GM12878 (cell line): ENCODE measurements around the gene SMOC2. TPM values are rescaled to one million over a fixed set of nuclear protein-coding genes. Genes with fewer than 3 reads are reported as not detected.

Experiments used
- ATAC-seq: fragments of 200-7000 bp; cut with Tn5 transposase; 3 replicates; pipeline ENCODE4 v1.9.1; 2020; ENCODE audit warnings: mild to moderate bottlenecking, moderate library complexity
- BruUV-seq: library from RNA; stranded (reverse); fragments of 400-500 nt; replicated peaks from 2 replicates; lab custom pipeline; 2021; lab: Mats Ljungman, UMichigan
- CTCF ChIA-PET: fragments of 300-600 bp; sonication (Branson Sonifier 250); formaldehyde crosslinking; extraction: SDS; loops from one replicate; lab custom pipeline; 2021; ENCODE audit warnings: inconsistent platforms; lab: Yijun Ruan, JAX
- POLR2A ChIA-PET: fragments of 350-600 bp; formaldehyde crosslinking; extraction: SDS; loops from one replicate; lab custom pipeline; 2021; ENCODE audit warnings: inconsistent platforms; lab: Charles Lee
- RAD21 ChIA-PET: fragments of 300-600 bp; sonication (Branson Sonifier 250); formaldehyde crosslinking; loops from one replicate; lab custom pipeline; 2023; ENCODE audit warnings: antibody characterized with exemption; ENCODE audit not compliant: unreplicated experiment; lab: Charles Lee
- SMC1A ChIA-PET: fragments of 300-600 bp; sonication (Branson Sonifier 250); formaldehyde crosslinking; loops from one replicate; lab custom pipeline; 2023; ENCODE audit not compliant: unreplicated experiment, uncharacterized antibody; lab: Charles Lee
- DNase-seq: peaks from one replicate; pipeline ENCODE4 v3.0.0-alpha.2; 2011; ENCODE audit warnings: low read depth, low spot score
- FAIRE-seq: peaks from 3 replicates; lab custom pipeline; 2011; peaks lifted over from hg19 to GRCh38; lab: Jason Lieb, UNC
- H2AFZ ChIP-seq: 2 replicates; pipeline ENCODE4 v1.6.0; 2011; ENCODE audit warnings: low read depth, low read length, control low read depth; ENCODE audit not compliant: control insufficient read depth
- H3K27ac ChIP-seq: 2 replicates; pipeline ENCODE4 v1.5.1; 2011; ENCODE audit warnings: control low read depth; ENCODE audit not compliant: control insufficient read depth, insufficient read depth
- H3K27me3 ChIP-seq, 2 experiments: replicated peaks in 1 of 2; 2 replicates each; pipeline versions ENCODE4 v1.6.0 to v1.6.1; 2011; ENCODE audit warnings: low read length in 1 of 2; ENCODE audit not compliant: control insufficient read depth in 2 of 2, insufficient read depth in 2 of 2
- H3K36me3 ChIP-seq, 2 experiments: 2 replicates each; pipeline ENCODE4 v1.5.1; 2011; ENCODE audit warnings: low read length in 1 of 2; ENCODE audit not compliant: control insufficient read depth in 2 of 2, insufficient read depth in 2 of 2
- H3K4me1 ChIP-seq: 2 replicates; pipeline ENCODE4 v1.6.1; 2011; ENCODE audit warnings: mild to moderate bottlenecking, low read length, moderate library complexity, mixed read lengths; ENCODE audit not compliant: control insufficient read depth, insufficient read depth
- H3K4me2 ChIP-seq: 2 replicates; pipeline ENCODE4 v1.6.0; 2011; ENCODE audit warnings: control low read depth; ENCODE audit not compliant: control insufficient read depth, insufficient read depth
- H3K4me3 ChIP-seq: fragments of 200-600 bp; sonication (generic); 2 replicates; pipeline ENCODE4 v1.5.1; 2016
- H3K79me2 ChIP-seq: 2 replicates; pipeline ENCODE4 v1.6.0; 2011; ENCODE audit warnings: low read length; ENCODE audit not compliant: control insufficient read depth, insufficient read depth
- H3K9ac ChIP-seq: 2 replicates; pipeline ENCODE4 v1.8.0; 2011; ENCODE audit warnings: low read length, control low read depth, mixed read lengths; ENCODE audit not compliant: control insufficient read depth, insufficient read depth
- H3K9me3 ChIP-seq: replicated peaks from 3 replicates; pipeline ENCODE4 v1.5.1; 2011; ENCODE audit warnings: mild to moderate bottlenecking, low read length; ENCODE audit not compliant: control insufficient read depth, insufficient read depth
- H4K20me1 ChIP-seq: 2 replicates; pipeline ENCODE4 v1.6.0; 2011; ENCODE audit not compliant: control insufficient read depth, insufficient read depth
- BACH1 ChIP-seq: fragments of 450-650 bp; IDR thresholded peaks from 2 replicates; pipeline ENCODE4 v1.6.1; 2017; ENCODE audit warnings: mild to moderate bottlenecking, borderline replicate concordance
- BRCA1 ChIP-seq: IDR thresholded peaks from 2 replicates; pipeline ENCODE4 v1.6.1; 2011; ENCODE audit warnings: low read depth, low read length, improper control_type of control experiment
- E4F1 ChIP-seq: fragments of 450-650 bp; IDR thresholded peaks from 2 replicates; pipeline ENCODE4 v1.6.1; 2018; ENCODE audit warnings: borderline replicate concordance, mild to moderate bottlenecking; ENCODE audit not compliant: partially characterized antibody
- GATAD2B ChIP-seq: fragments of 450-650 bp; conservative IDR thresholded peaks from 2 replicates; pipeline ENCODE4 v1.6.1; 2017; ENCODE audit warnings: low read depth, mild to moderate bottlenecking, moderate library complexity
- IKZF1 ChIP-seq: fragments of 450-650 bp; conservative IDR thresholded peaks from 2 replicates; pipeline ENCODE4 v1.6.1; 2017; ENCODE audit warnings: antibody characterized with exemption, mild to moderate bottlenecking
- NFYB ChIP-seq: IDR thresholded peaks from 2 replicates; pipeline ENCODE4 v1.6.1; 2011; ENCODE audit warnings: low read depth, mild to moderate bottlenecking, low read length, improper control_type of control experiment, moderate library complexity; ENCODE audit not compliant: insufficient read depth
- PML ChIP-seq: IDR thresholded peaks from 2 replicates; pipeline ENCODE4 v1.6.1; 2012; ENCODE audit warnings: low read length, inconsistent platforms
- POLR2A ChIP-seq: IDR thresholded peaks from 2 replicates; pipeline ENCODE4 v1.6.1; 2011; ENCODE audit warnings: low read depth, mild to moderate bottlenecking, low read length
- SRF ChIP-seq, 2 experiments: IDR thresholded peaks; 2 replicates each; pipeline ENCODE4 v1.6.1; 2011; ENCODE audit warnings: low read depth in 2 of 2, low read length in 2 of 2, mild to moderate bottlenecking in 1 of 2, moderate library complexity in 1 of 2
- ZNF687 ChIP-seq: fragments of 450-650 bp; IDR thresholded peaks from 2 replicates; pipeline ENCODE4 v1.6.1; 2017; ENCODE audit warnings: mild to moderate bottlenecking, moderate library complexity
- ZZZ3 ChIP-seq: IDR thresholded peaks from 2 replicates; pipeline ENCODE4 v1.6.1; 2011; ENCODE audit warnings: low read depth; ENCODE audit not compliant: control insufficient read depth, insufficient read length
- WGBS: methylation state at CpG from one replicate; pipeline ENCODE4 v1.1.6; 2016; ENCODE audit warnings: low lambda C conversion rate; ENCODE audit not compliant: insufficient replicate concordance, insufficient coverage; ENCODE audit errors: missing lambda C conversion rate; 5-methylcytosine and 5-hydroxymethylcytosine counted together
- in situ Hi-C: fragments of 300-500 bp; cut with MboI; formaldehyde crosslinking; loops from 9 replicates; pipeline ENCODE4 v1.14.3; 2018; ENCODE audit warnings: mixed read lengths
- intact Hi-C: fragments of 100-400 bp; cut with micrococcal nuclease; formaldehyde crosslinking; loops from one replicate; pipeline ENCODE4 v1.14.2; 2022; ENCODE audit not compliant: unreplicated experiment
- polyA plus RNA-seq, 11 experiments: library from polyadenylated mRNA; depleted of rRNA in 4 of 11; unstranded in 6 of 11; stranded (reverse) in 5 of 11; fragments of >200 nt; fragmentation: Nextera tagmentation in 4 of 11; fragmentation: Illumina TruSeq in 1 of 11; extraction: Ambion mirVana in 4 of 11; extraction: Trizol in 1 of 11; gene quantifications; 1 replicate in 1 of 11; 2 replicates in 10 of 11; pipeline versions ENCODE4 v1.2.1 to v1.2.3, GENCODE V29; 2011 to 2016; ENCODE audit warnings: inconsistent platforms in 2 of 11, missing spikeins in 2 of 11, low read depth in 1 of 11
- total RNA-seq, 4 experiments: library from RNA; depleted of rRNA in 3 of 4; stranded (reverse); fragments of >200 nt in 3 of 4; fragmentation: Illumina TruSeq in 1 of 4; extraction: Trizol in 1 of 4; gene quantifications; 2 replicates each; pipeline versions ENCODE4 v1.2.1 to v1.2.3, GENCODE V29; 2013 to 2021
- TF ChIP-seq, protein P1 (sequence below): fragments of 450-650 bp; IDR thresholded peaks from 2 replicates; pipeline ENCODE4 v1.6.1; 2014; ENCODE audit warnings: mild to moderate bottlenecking
- TF ChIP-seq, protein P2 (sequence below): IDR thresholded peaks from 2 replicates; pipeline ENCODE4 v1.6.1; 2012; ENCODE audit warnings: low read depth, low read length, improper control_type of control experiment
- TF ChIP-seq, protein P3 (sequence below): fragments of 450-650 bp; IDR thresholded peaks from 2 replicates; pipeline ENCODE4 v1.6.1; 2016; ENCODE audit warnings: mild to moderate bottlenecking

The SMOC2 gene
- total and polyA plus RNA-seq, 10 of the 15 experiments (the other 5 are each of a cell fraction or from before 2014, with no cell fraction given), result 0.10 to 0.12 TPM; not detected in 8

DNA sequence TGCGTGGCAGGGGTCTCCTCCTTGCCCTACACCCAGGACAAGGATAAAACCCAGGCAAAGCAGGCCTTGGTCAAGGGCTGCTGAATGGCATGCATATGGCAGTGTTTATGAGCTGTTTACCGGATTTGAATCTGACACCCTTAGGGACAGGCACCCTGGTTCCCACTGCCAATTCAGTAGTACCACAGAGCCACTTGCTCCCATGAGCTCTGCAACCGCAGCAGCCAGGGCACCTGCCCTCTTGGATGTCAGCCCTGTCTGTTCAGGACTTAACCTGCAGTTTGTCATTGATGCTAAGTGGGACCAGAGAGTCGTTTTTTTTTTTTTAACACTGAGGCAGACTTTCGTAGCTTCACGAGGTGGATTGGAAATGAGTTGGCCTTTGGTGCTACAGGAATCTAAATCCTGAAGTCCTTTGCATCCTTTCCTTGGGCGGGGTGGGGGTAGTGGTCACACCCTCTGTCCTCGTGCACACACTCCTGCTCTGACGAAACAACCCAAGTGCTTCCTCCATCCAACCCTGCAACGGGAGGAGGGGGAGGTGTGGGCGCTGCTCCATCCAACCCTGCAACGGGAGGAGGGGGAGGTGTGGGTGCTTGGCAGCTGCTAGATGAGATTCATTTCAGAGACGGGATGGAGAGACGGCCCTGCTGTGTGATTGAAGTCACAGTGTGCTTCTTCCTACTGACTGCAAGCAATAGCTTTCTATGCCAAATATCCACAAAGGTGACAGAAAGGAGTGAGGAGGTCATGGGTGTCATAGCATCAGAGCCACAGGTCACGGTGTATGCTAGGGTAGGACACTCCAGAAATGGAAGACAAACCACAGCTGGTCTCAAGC lies 166.5 kb downstream of the SMOC2 start (continued):
- no peak for TF ChIP-seq ZNF687
- no peak for TF ChIP-seq GATAD2B
- no peak for TF ChIP-seq IKZF1
- TF ChIP-seq POLR2A, result no peak
- no peak for TF ChIP-seq SRF (IDR thresholded peaks at IDR 0.05; ENCODE audit: low read depth in 2 of 2, low read length in 2 of 2)

- no peaks in the 10 kb centered on the region for H4K20me1 ChIP-seq
- H3K9me3 ChIP-seq, result no peaks in the 10 kb centered on the region; the same call in 2 of the 3 replicates
- RAD21 ChIA-PET, result no interaction called here
- H3K4me1 ChIP-seq, result no peaks in the 10 kb centered on the region
- no peak overlapping the region for H3K4me2 ChIP-seq
- no peaks in the 10 kb centered on the region for H3K79me2 ChIP-seq
- DNase-seq (no peak), FAIRE-seq (no peak), ATAC-seq (no peak)
- H3K27me3 ChIP-seq, result no peaks in the 10 kb centered on the region
- H3K36me3 ChIP-seq, result no peaks in the 10 kb centered on the region
- H3K27ac ChIP-seq, result no peak overlapping the region
- POLR2A ChIA-PET, result no interaction called here
- in situ Hi-C loops (no loop called here), intact Hi-C loops (no loop called here)
- no peak overlapping the region for H3K9ac ChIP-seq
- no peak overlapping the region for H3K4me3 ChIP-seq
- H2AFZ ChIP-seq, result no peak overlapping the region
- 19% methylated on average over 11 of the region's 11 CpGs for WGBS
- CTCF ChIA-PET, result no interaction called here
- BruUV-seq, result no TSS peak
- SMC1A ChIA-PET, result no interaction called here
- no peak for TF ChIP-seq BRCA1
- TF ChIP-seq E4F1, result no peak
- TF ChIP-seq, protein P1, sequence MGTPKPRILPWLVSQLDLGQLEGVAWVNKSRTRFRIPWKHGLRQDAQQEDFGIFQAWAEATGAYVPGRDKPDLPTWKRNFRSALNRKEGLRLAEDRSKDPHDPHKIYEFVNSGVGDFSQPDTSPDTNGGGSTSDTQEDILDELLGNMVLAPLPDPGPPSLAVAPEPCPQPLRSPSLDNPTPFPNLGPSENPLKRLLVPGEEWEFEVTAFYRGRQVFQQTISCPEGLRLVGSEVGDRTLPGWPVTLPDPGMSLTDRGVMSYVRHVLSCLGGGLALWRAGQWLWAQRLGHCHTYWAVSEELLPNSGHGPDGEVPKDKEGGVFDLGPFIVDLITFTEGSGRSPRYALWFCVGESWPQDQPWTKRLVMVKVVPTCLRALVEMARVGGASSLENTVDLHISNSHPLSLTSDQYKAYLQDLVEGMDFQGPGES, result no peak
- TF ChIP-seq PML, result no peak
- TF ChIP-seq NFYB, result no peak
- TF ChIP-seq BACH1, result no peak
- TF ChIP-seq, protein P2, sequence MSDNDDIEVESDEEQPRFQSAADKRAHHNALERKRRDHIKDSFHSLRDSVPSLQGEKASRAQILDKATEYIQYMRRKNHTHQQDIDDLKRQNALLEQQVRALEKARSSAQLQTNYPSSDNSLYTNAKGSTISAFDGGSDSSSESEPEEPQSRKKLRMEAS, result no peak
- no peak for TF ChIP-seq ZZZ3
- TF ChIP-seq, protein P3, sequence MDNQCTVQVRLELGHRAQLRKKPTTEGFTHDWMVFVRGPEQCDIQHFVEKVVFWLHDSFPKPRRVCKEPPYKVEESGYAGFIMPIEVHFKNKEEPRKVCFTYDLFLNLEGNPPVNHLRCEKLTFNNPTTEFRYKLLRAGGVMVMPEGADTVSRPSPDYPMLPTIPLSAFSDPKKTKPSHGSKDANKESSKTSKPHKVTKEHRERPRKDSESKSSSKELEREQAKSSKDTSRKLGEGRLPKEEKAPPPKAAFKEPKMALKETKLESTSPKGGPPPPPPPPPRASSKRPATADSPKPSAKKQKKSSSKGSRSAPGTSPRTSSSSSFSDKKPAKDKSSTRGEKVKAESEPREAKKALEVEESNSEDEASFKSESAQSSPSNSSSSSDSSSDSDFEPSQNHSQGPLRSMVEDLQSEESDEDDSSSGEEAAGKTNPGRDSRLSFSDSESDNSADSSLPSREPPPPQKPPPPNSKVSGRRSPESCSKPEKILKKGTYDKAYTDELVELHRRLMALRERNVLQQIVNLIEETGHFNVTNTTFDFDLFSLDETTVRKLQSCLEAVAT, result no peak
Measured at GRCh38 chr6:168608113-168608400, 167.1 kb downstream of the SMOC2 start.
